GM19328 (cell line): ENCODE results near the gene CD244.
"Not testable (repeated sequence)": the region's sequence is repeated elsewhere in the genome, so short reads cannot be mapped to it uniquely, and the experiment has no call there.

Source experiments
- ATAC-seq: cut with Tn5 transposase; IDR thresholded peaks from one replicate; pipeline ENCODE4 v1.9.1; 2021; ENCODE audit warnings: mild to moderate bottlenecking, moderate library complexity; ENCODE audit not compliant: unreplicated experiment

The CD244 gene

DNA sequence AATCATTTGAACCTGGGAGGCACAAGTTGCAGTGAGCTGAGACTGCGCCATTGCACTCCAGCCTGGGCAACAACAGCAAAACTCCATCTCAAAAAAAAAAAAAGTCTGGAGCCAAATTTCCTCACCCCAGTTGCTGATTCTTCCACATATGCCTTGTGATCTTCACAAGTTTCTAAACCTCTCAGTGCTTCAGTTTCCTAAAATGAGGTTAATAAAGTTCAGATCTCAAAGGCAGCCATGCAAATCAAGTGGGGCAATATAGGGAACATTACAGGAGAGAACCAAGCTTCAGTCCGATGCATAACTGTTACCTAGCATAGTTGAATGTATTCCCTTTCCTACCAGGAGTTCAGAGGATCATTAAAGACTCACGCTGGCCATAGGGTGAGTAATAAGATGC, 17.5 kb upstream of the CD244 start:
- no peak for ATAC-seq

- ATAC-seq, result no peak
Observed at GRCh38 chr1:160879056-160879455, 16.4 kb upstream of the CD244 start.

GRCh38 chr1:160877221-160877620, 14.5 kb upstream of the CD244 start:
- ATAC-seq, result no peak

DNA sequence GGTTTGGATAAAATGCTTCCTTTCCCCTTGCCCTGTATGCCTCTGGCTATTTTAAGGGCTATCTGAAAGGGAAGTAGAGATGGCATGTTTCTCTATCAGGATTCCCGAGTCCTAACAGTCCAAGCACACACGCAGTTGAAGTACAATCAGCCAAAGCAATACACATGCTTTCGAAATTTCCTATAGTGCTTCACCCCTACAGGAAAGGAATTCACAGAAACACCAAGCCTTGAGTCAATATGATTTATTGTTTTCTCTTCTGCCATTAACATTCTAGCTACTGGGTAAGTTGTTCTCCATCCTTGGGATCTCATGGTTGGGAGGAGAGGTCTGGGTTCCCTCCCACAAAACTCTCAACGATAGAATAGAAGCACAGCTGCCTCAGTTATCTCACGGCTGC, 13.6 kb upstream of the CD244 start:
- no peak for ATAC-seq

DNA sequence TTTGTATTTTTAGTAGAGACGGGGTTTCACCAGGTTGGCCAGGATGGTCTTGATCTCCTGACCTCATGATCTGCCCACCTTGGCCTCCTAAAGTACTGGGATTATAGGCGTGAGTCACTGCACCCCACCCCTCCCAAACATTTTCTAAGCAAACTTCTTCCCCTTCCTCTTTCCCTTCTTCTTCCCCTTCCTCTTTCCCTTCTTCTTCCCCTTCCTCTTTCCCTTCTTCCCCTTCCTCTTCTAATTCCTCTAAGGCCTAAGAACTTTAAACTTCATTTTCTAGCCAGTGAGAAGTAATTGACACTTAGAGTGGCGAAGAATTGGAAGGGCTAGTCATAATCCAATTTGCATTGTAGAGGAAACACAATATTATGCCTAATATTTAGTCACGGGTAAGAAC, 12.9 kb upstream of the CD244 start:
- ATAC-seq, result not testable (repeated sequence)

GRCh38 chr1:160874935-160875334, 12.2 kb upstream of the CD244 start:
- ATAC-seq, result no peak

GRCh38 chr1:160868141-160868540, 5.5 kb upstream of the CD244 start:
- ATAC-seq, result no peak

- ATAC-seq, result not testable (repeated sequence)
Observed at GRCh38 chr1:160867651-160868050, 5.0 kb upstream of the CD244 start.

DNA sequence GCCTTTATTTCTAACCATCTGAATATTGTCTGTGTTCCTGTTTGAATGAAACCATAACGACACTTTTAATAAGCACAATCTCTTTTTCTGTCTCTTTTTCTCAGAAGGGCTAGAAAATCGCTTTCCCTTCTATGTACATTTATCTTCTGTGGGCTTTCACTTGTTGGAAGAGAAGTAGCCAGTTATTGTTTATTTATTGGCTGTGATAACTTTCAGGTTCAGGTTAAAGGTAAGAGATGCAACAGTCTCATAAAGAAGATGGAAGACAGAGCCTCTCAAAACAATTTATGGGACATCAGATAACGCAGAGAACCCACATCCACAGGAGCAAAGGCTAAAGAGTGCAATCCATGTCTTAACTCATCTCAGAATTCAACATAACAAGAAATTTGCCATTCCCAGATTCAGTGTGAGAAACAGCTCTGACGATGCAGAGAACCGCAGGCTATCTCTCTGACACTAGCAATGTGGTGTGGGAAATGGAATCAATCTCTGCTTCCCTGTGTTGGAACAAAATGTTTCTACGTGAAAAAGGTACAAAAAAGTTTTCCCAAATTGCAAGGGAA, 4.1 kb upstream of the CD244 start:
- no peak for ATAC-seq

DNA sequence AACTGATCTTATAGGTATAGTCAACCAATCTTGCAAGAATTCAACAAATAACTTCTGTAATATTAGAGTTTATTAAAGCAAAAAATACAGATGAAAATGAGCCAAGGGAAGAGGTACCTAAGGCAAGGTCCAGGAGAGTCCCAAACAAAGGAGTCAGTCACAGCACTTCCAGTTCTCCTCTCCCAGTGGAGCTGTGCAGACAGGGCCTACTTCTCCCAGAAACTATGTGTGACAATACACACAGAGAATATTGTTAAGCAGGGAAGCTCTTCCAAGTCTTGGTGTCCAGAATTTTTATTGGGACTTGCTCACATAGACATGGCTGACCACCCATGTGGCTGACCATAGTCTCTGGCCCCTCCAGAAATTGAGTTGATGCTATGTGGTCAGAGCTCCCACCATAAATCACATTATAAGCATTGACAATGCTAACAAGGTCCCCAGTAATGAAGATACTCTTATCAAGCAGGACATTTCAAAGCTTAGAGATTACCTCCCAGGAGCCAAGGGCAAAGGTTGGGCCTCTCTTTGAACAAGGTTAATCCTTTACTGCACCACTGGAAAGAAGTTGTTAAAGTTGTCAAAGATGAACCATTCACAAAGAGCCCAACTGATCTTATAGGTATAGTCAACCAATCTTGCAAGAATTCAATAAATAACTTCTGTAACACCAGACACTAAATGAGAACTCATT, 3.5 kb upstream of the CD244 start:
- ATAC-seq, result no peak

- ATAC-seq, result no peak
Observed at GRCh38 chr1:160865337-160865736, 2.6 kb upstream of the CD244 start.

DNA sequence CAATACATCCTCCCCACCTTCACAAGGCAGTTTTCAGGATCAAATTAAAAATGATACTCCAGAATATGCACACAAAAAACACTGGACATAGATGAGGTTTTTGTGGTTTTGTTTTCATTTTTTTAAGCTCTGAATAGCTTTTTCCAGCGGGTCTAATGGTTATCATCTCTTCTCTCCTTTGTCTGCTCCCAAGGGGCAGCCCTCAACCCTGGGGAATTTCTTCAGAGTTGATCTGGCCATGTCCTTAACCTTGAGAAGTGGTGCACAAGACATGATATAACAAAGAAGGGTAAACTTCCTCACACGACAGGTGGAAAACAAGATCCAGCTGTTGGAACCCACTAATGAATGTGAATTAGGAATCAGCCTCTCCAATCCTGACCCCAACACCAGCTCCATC, 1.5 kb upstream of the CD244 start:
- no peak for ATAC-seq

GRCh38 chr1:160863774-160864131, 1.1 kb upstream of the CD244 start:
- ATAC-seq, result no peak

GRCh38 chr1:160863061-160863773, 530 bp upstream of the CD244 start:
- no peak for ATAC-seq

- ATAC-seq, result no peak
Observed at GRCh38 chr1:160860840-160861505, 1.7 kb downstream of the CD244 start.

DNA sequence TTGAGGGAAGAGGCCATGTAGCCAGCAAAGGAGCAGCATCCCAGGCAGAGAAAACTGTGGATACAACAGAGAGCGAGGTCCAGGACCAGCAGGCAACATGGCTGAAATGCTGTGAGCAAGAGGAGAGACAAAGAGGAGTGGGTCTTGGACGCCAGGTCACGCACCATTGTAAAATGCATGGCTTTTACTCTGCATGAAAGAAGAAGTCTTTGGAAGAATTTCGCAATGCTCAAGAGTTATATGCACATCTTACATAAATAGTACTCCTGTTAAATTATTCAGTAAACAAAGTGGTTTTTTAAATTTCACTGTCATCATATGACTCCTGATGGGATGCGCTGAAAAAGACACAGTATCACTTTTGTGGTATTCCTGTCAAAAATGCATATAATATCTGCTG, 3.5 kb downstream of the CD244 start:
- no peak for ATAC-seq

DNA sequence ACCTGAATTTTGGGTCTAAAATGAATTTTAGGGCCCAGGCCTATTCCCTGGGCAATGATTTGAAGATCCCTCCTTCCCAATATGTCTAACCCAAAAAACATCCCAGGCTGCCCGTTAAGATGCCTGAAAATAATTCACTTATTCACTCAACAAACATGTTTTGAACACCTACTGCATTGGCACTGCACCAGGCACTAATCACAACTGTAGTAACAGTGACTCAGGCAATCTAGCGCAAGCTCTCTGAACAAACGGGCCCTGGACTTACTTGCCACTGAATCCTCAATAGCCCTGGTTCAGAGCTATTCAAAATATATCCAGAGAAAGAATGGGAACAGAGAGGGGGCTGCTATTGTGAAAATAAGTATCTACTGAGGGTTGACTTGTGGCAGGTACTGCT, 4.2 kb downstream of the CD244 start:
- ATAC-seq, result no peak

DNA sequence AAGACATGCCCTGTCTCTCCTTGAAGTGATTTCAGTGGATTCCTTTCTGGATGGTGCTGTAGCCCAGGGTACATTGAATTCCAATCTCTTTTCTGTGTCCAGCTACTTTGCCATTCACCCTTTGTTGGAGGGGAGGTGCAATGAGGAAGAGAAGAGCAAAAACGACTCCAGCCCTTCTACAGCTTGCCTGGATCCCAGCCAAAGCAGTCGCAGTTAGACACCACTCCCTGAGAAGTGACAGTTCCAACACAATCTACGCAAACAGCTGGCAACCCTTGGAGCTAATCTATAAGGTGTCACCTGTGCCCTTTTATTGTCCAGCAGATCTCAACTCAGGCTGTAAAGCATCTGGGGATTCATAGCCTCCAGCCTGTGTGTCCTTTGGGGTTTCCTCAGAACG, 4.6 kb downstream of the CD244 start:
- no peak for ATAC-seq

- no peak for ATAC-seq
Observed at GRCh38 chr1:160855181-160855981, 7.3 kb downstream of the CD244 start.

DNA sequence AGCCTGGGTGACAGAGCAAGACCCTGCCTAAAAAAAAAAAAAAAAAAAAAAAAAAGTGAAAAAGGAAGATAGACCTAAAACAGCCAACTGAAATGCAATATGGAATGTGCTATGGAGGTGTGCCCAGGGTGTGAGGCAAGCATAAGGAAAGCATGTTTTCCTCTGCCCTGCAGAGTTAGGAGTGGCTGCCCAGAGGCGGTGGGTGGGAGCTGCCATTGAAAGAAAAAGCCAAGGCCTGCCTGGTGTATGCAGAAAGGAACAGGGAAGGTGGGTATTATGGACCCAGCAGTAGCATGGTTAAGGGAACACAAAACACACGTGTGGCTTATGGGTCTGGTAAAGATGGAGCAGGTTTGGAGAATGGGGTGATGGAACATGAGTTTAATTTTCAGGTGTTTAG, 8.9 kb downstream of the CD244 start:
- ATAC-seq, result no peak

GRCh38 chr1:160853014-160853413, 9.7 kb downstream of the CD244 start:
- ATAC-seq, result no peak
